Tibial artery (tissue), 4 donors: Measurements from ENCODE around the gene TESPA1.

Experiments used
- DNase-seq, 2 donors: peaks; one replicate each; pipeline ENCODE4 v3.0.0-alpha.2; 2019
- H3K27ac ChIP-seq, 2 donors: fragments of 200-600 bp; sonication (generic) in 1 of 2; 1 replicate in 1 of 2; 2 replicates in 1 of 2; pipeline ENCODE4 v1.5.1; 2018 to 2019; ENCODE audit warnings: mild to moderate bottlenecking in 1 of 2
- H3K27me3 ChIP-seq, 2 donors: fragments of 200-600 bp; sonication (generic) in 1 of 2; one replicate each; pipeline versions ENCODE4 v1.5.1 to v1.6.0; 2016 to 2019
- H3K36me3 ChIP-seq, 3 donors: fragments of 200-600 bp; sonication (generic) in 2 of 3; one replicate each; pipeline ENCODE4 v1.5.1; 2016 to 2019; ENCODE audit warnings: mild to moderate bottlenecking in 2 of 3
- H3K4me1 ChIP-seq, 4 donors: fragments of 200-600 bp; sonication (generic) in 2 of 4; 1 replicate in 3 of 4; 2 replicates in 1 of 4; pipeline ENCODE4 v1.5.1; 2016 to 2019
- H3K4me3 ChIP-seq, 2 donors: fragments of 200-600 bp; sonication (generic) in 1 of 2; 1 replicate in 1 of 2; 2 replicates in 1 of 2; pipeline ENCODE4 v1.5.1; 2018 to 2019; ENCODE audit warnings: mild to moderate bottlenecking in 2 of 2
- H3K9me3 ChIP-seq, 3 donors: fragments of 200-600 bp; sonication (generic) in 1 of 3; one replicate each; pipeline ENCODE4 v1.5.1; 2016 to 2019
- intact Hi-C: fragments of 100-400 bp; cut with DNase I; formaldehyde crosslinking; loops from one replicate; pipeline ENCODE4 v1.15.0; 2023; ENCODE audit warnings: low total_unique reads
- TF ChIP-seq, protein P1 (sequence below), 2 experiments: fragments of 200-600 bp in 1 of 2; fragments of 450-650 bp in 1 of 2; IDR thresholded peaks; one replicate each; pipeline ENCODE4 v1.5.1; 2017 to 2019; ENCODE audit warnings: antibody characterized with exemption in 2 of 2, mild to moderate bottlenecking in 1 of 2, moderate library complexity in 1 of 2

The TESPA1 gene

DNA sequence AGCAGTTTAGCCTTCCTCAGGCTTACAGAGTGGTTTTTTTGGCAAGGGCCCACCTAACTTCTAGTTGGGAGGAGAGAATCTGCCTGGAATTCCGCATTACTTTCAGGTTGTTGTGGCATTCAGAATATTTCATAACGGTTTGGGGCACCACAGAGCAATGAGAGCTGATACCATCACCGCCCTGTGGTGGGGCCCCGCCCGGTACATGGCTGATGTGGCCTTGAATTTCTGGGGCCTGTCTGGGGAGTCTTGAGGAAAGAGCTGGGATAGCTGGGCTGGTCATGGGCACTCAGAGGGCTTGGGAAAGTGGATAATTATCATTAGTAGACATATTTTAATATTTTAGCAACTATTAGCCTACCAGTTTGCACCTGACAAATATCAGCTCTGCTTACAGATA, 4.2 kb downstream of the TESPA1 start:
- H3K4me1 ChIP-seq = no peaks in the 10 kb centered on the region
- intact Hi-C loops = no loop called here
- no peak overlapping the region for H3K4me3 ChIP-seq
- DNase-seq = no peak
- TF ChIP-seq, protein P1, sequence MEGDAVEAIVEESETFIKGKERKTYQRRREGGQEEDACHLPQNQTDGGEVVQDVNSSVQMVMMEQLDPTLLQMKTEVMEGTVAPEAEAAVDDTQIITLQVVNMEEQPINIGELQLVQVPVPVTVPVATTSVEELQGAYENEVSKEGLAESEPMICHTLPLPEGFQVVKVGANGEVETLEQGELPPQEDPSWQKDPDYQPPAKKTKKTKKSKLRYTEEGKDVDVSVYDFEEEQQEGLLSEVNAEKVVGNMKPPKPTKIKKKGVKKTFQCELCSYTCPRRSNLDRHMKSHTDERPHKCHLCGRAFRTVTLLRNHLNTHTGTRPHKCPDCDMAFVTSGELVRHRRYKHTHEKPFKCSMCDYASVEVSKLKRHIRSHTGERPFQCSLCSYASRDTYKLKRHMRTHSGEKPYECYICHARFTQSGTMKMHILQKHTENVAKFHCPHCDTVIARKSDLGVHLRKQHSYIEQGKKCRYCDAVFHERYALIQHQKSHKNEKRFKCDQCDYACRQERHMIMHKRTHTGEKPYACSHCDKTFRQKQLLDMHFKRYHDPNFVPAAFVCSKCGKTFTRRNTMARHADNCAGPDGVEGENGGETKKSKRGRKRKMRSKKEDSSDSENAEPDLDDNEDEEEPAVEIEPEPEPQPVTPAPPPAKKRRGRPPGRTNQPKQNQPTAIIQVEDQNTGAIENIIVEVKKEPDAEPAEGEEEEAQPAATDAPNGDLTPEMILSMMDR (IDR thresholded peaks at IDR 0.05) = no peak
- H3K36me3 ChIP-seq = no peaks in the 10 kb centered on the region
- H3K27ac ChIP-seq = no peak overlapping the region
- no peaks in the 10 kb centered on the region for H3K9me3 ChIP-seq
- H3K27me3 ChIP-seq = no peaks in the 10 kb centered on the region

DNA sequence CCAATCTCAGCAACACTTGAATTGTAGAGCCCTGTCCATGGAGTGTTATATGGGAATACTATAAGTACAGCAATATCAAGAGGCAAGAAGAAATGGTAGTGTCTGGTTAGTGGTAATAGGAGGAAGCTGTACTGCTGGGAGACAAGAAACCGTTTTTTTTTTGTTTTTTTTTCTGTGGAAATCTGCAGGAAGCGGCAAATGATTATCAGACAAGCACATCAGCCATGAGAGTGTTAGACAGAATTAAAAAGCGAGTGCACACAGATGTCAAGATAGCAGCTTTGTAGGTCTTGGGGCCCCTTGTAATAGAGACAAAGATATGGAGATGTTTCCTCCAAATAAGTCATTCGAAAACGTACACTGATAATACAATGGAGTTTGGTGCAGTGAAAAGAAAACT, 6.7 kb downstream of the TESPA1 start:
- no peaks in the 10 kb centered on the region for H3K36me3 ChIP-seq
- no peak overlapping the region for H3K27ac ChIP-seq
- no peaks in the 10 kb centered on the region for H3K9me3 ChIP-seq
- intact Hi-C loops = no loop called here
- TF ChIP-seq, protein P1 (IDR thresholded peaks at IDR 0.05) = no peak
- no peak overlapping the region for H3K4me3 ChIP-seq
- no peaks in the 10 kb centered on the region for H3K4me1 ChIP-seq
- no peaks in the 10 kb centered on the region for H3K27me3 ChIP-seq
- DNase-seq = no peak

DNA sequence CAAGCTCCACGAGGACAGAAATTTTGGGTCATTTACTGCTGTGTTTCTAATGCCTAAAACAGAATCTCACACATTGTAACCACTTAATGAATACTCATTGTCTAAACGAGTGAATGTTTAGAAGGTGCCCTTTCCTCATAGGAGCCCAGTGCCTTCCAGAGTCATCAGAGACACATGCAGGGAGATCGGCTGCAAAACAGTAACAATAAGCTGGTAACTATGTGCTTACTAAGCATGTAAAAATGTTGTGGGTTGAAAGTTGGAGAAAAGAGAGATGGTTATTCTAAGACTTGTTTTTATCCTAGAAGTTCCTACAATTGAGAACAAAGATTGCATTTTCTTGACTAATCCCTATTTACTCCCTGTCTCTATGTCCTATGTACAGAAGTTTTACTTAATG, 7.4 kb downstream of the TESPA1 start:
- Histone ChIP-seq H3K36me3 (no peaks in the 10 kb centered on the region), H3K4me3 (no peak overlapping the region), H3K27me3 (no peaks in the 10 kb centered on the region), H3K9me3 (no peaks in the 10 kb centered on the region), H3K4me1 (no peaks in the 10 kb centered on the region), H3K27ac (no peak overlapping the region)
- TF ChIP-seq, protein P1 (IDR thresholded peaks at IDR 0.05) = no peak
- no peak for DNase-seq
- intact Hi-C loops = no loop called here

DNA sequence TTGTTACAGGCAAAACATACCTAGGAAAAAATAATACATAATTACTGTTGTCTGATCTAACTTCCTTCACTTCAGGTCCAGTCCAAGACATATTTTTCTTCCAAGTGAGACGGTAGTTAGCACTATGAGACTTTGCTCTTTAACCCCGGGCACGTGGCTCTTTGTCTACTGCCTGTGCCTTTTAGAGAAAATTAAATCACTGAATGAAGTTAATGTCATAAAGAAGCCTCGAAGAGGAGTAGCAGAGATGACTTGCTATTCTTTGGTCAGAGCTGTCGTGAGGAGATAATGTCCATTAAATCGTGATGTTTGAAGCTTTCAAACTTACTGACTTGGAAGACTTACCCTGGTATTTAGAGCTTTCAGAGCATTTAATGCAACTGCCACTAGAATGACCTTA, 8.7 kb downstream of the TESPA1 start:
- no peaks in the 10 kb centered on the region for H3K27me3 ChIP-seq
- H3K4me1 ChIP-seq = no peaks in the 10 kb centered on the region
- H3K9me3 ChIP-seq = no peaks in the 10 kb centered on the region
- H3K27ac ChIP-seq = no peak overlapping the region
- DNase-seq = no peak
- TF ChIP-seq, protein P1 (IDR thresholded peaks at IDR 0.05) = no peak
- H3K36me3 ChIP-seq = no peaks in the 10 kb centered on the region
- H3K4me3 ChIP-seq = no peak overlapping the region
- intact Hi-C loops = no loop called here

DNA sequence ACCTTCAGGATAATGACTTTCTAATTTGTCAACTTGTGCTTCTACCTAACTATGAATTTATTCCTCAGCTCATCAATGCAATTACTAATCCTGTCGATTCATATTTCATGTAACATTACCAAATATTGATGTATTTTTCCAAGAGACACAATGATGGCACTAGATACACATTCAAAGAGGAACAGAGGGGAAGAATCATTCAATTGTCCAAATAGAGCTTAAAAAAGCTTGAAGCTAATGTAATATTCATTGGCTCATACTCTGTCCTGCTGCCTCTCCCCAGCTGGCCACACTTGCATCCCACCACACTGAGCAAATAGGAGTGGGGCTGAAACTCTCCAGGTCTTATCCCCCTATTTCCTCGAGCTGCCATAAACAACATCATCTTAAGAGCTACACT, 9.3 kb downstream of the TESPA1 start:
- Histone ChIP-seq H3K4me1 (no peaks in the 10 kb centered on the region), H3K9me3 (no peaks in the 10 kb centered on the region), H3K27ac (no peak overlapping the region), H3K27me3 (no peaks in the 10 kb centered on the region), H3K4me3 (no peak overlapping the region), H3K36me3 (no peaks in the 10 kb centered on the region)
- TF ChIP-seq, protein P1 (IDR thresholded peaks at IDR 0.05) = no peak
- intact Hi-C loops = no loop called here
- DNase-seq = no peak

DNA sequence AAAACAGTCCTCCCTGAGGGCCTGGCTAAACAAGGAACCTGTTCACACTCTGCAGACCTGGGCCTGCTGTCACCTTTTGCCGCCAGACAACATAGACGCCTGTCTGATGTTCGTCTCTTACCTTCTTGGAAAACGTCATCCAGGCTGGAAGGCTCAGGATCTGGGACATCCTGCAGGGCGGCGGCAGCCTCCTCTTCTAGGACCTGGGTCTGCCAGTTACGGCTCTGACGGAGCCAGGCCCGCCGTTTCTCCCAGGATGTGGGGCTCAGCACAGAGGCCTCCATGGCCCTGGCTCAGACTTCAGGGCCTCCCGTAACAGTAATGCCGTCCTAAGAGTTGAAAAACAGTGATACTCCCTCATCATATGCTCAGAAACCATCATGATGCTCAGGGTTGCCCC, 10.3 kb downstream of the TESPA1 start:
- intact Hi-C loops = no loop called here
- no peaks in the 10 kb centered on the region for H3K4me1 ChIP-seq
- TF ChIP-seq, protein P1 (IDR thresholded peaks at IDR 0.05) = no peak
- no peak overlapping the region for H3K27ac ChIP-seq
- no peak for DNase-seq
- no peaks in the 10 kb centered on the region for H3K9me3 ChIP-seq
- H3K4me3 ChIP-seq = no peak overlapping the region
- no peaks in the 10 kb centered on the region for H3K27me3 ChIP-seq
- no peaks in the 10 kb centered on the region for H3K36me3 ChIP-seq
